HEK293 (cell line): ENCODE results near the gene ARIH2.

Experiments
- CTCF ChIA-PET: fragments of 350-600 bp; formaldehyde crosslinking; extraction: SDS; loops from one replicate; lab custom pipeline; 2021; ENCODE audit warnings: antibody characterized with exemption; lab: Yijun Ruan, JAX
- POLR2A ChIA-PET: fragments of 300-600 bp; formaldehyde crosslinking; extraction: SDS; loops from one replicate; lab custom pipeline; 2020; ENCODE audit warnings: antibody characterized with exemption, inconsistent platforms; lab: Yijun Ruan, JAX
- H3K27ac ChIP-seq: fragments of 200-500 bp; sonication (Bioruptor generic); 2 replicates; pipeline ENCODE4 v1.5.1; 2014; ENCODE audit warnings: low read depth, low read length, control low read depth, inconsistent platforms; ENCODE audit errors: extremely low read depth
- H3K36me3 ChIP-seq, 2 experiments: fragments of 200-500 bp in 1 of 2; sonication (Bioruptor generic) in 1 of 2; 1 replicate in 1 of 2; 2 replicates in 1 of 2; pipeline ENCODE4 v1.5.1; 2014 to 2017; ENCODE audit warnings: inconsistent platforms in 2 of 2, low read length in 2 of 2; ENCODE audit not compliant: control insufficient read depth in 2 of 2, insufficient read depth in 1 of 2
- H3K4me1 ChIP-seq: fragments of 200-500 bp; sonication (Bioruptor generic); 2 replicates; pipeline ENCODE4 v1.5.1; 2014; ENCODE audit warnings: mild to moderate bottlenecking, low read length, inconsistent platforms; ENCODE audit not compliant: control insufficient read depth, insufficient read depth
- H3K4me3 ChIP-seq: 2 replicates; pipeline ENCODE4 v1.5.1; 2011; ENCODE audit warnings: low read depth, mild to moderate bottlenecking, control low read depth, low read length, moderate library complexity
- H3K9me3 ChIP-seq: fragments of 200-500 bp; sonication (Bioruptor generic); 2 replicates; pipeline ENCODE4 v1.5.1; 2014; ENCODE audit warnings: low read depth, low read length, inconsistent platforms; ENCODE audit not compliant: control insufficient read depth, insufficient read depth
- ZBTB20 ChIP-seq: fragments of 450-650 bp; formaldehyde crosslinking; IDR thresholded peaks from 2 replicates; pipeline ENCODE4 v1.5.1; 2016; ENCODE audit warnings: missing biosample characterization, missing genetic modification characterization
- ZBTB49 ChIP-seq: fragments of 450-650 bp; formaldehyde crosslinking; IDR thresholded peaks from 2 replicates; pipeline ENCODE4 v1.5.1; 2016; ENCODE audit warnings: missing biosample characterization, missing genetic modification characterization, low read depth
- ZBTB8A ChIP-seq: fragments of 450-650 bp; formaldehyde crosslinking; IDR thresholded peaks from 2 replicates; pipeline ENCODE4 v1.5.1; 2016; ENCODE audit warnings: missing biosample characterization, missing genetic modification characterization
- ZFHX2 ChIP-seq: fragments of 450-650 bp; formaldehyde crosslinking; conservative IDR thresholded peaks from 2 replicates; pipeline ENCODE4 v1.5.1; 2016; ENCODE audit warnings: missing biosample characterization, missing genetic modification characterization
- ZNF10 ChIP-seq: fragments of 450-650 bp; formaldehyde crosslinking; IDR thresholded peaks from 2 replicates; pipeline ENCODE4 v1.5.1; 2017; ENCODE audit warnings: missing biosample characterization, missing genetic modification characterization
- ZNF114 ChIP-seq: fragments of 450-650 bp; formaldehyde crosslinking; IDR thresholded peaks from 2 replicates; pipeline ENCODE4 v1.5.0; 2017; ENCODE audit warnings: missing biosample characterization, missing genetic modification characterization
- ZNF18 ChIP-seq: fragments of 450-650 bp; formaldehyde crosslinking; IDR thresholded peaks from 2 replicates; pipeline ENCODE4 v1.5.1; 2016; ENCODE audit warnings: missing biosample characterization, missing genetic modification characterization
- ZNF221 ChIP-seq: fragments of 450-650 bp; formaldehyde crosslinking; IDR thresholded peaks from 2 replicates; pipeline ENCODE4 v1.5.1; 2017; ENCODE audit warnings: missing biosample characterization, missing genetic modification characterization, borderline replicate concordance
- ZNF223 ChIP-seq: fragments of 450-650 bp; formaldehyde crosslinking; IDR thresholded peaks from 2 replicates; pipeline ENCODE4 v1.5.1; 2016; ENCODE audit warnings: missing biosample characterization, missing genetic modification characterization
- ZNF266 ChIP-seq: fragments of 450-650 bp; formaldehyde crosslinking; IDR thresholded peaks from 2 replicates; pipeline ENCODE4 v1.5.1; 2016; ENCODE audit warnings: missing biosample characterization, missing genetic modification characterization, low read depth
- ZNF398 ChIP-seq: fragments of 450-650 bp; formaldehyde crosslinking; IDR thresholded peaks from 2 replicates; pipeline ENCODE4 v1.5.1; 2017; ENCODE audit warnings: missing biosample characterization, missing genetic modification characterization
- ZNF514 ChIP-seq: fragments of 450-650 bp; formaldehyde crosslinking; IDR thresholded peaks from 2 replicates; pipeline ENCODE4 v1.5.1; 2016; ENCODE audit warnings: missing biosample characterization, missing genetic modification characterization
- ZNF549 ChIP-seq: fragments of 450-650 bp; IDR thresholded peaks from 2 replicates; pipeline ENCODE4 v1.5.1; 2018; ENCODE audit warnings: missing biosample characterization, missing genetic modification characterization, mild to moderate bottlenecking, inconsistent platforms, moderate library complexity
- ZNF610 ChIP-seq: fragments of 450-650 bp; formaldehyde crosslinking; IDR thresholded peaks from 2 replicates; pipeline ENCODE4 v1.5.1; 2016; ENCODE audit warnings: missing biosample characterization, missing genetic modification characterization, borderline replicate concordance
- ZNF626 ChIP-seq: fragments of 450-650 bp; sonication (Bioruptor Pico); formaldehyde crosslinking; IDR thresholded peaks from 2 replicates; pipeline ENCODE4 v1.5.1; 2018; ENCODE audit warnings: missing biosample characterization, missing genetic modification characterization, inconsistent platforms
- ZNF629 ChIP-seq: fragments of 450-650 bp; formaldehyde crosslinking; IDR thresholded peaks from 2 replicates; pipeline ENCODE4 v1.5.1; 2017; ENCODE audit warnings: missing biosample characterization, missing genetic modification characterization
- ZNF654 ChIP-seq: fragments of 450-650 bp; formaldehyde crosslinking; IDR thresholded peaks from 2 replicates; pipeline ENCODE4 v1.5.1; 2016; ENCODE audit warnings: low read depth, missing biosample characterization, missing genetic modification characterization
- ZNF670 ChIP-seq: fragments of 450-650 bp; formaldehyde crosslinking; IDR thresholded peaks from 2 replicates; pipeline ENCODE4 v1.5.1; 2016; ENCODE audit warnings: missing biosample characterization, missing genetic modification characterization, low read depth
- ZNF747 ChIP-seq: fragments of 450-650 bp; formaldehyde crosslinking; IDR thresholded peaks from 2 replicates; pipeline ENCODE4 v1.5.1; 2016; ENCODE audit warnings: missing biosample characterization, missing genetic modification characterization
- ZNF785 ChIP-seq: fragments of 450-650 bp; formaldehyde crosslinking; IDR thresholded peaks from 2 replicates; pipeline ENCODE4 v1.5.1; 2016; ENCODE audit warnings: missing biosample characterization, missing genetic modification characterization
- ZSCAN4 ChIP-seq: fragments of 450-650 bp; formaldehyde crosslinking; IDR thresholded peaks from 2 replicates; pipeline ENCODE4 v1.5.1; 2017; ENCODE audit warnings: missing biosample characterization, missing genetic modification characterization
- TF ChIP-seq, protein P1 (sequence below): fragments of 450-650 bp; formaldehyde crosslinking; IDR thresholded peaks from 2 replicates; pipeline ENCODE4 v1.5.1; 2016; ENCODE audit warnings: missing biosample characterization, missing genetic modification characterization
- TF ChIP-seq, protein P2 (sequence below): fragments of 450-650 bp; formaldehyde crosslinking; IDR thresholded peaks from 2 replicates; pipeline ENCODE4 v1.5.0; 2017; ENCODE audit warnings: missing biosample characterization, missing genetic modification characterization, borderline replicate concordance

The ARIH2 gene

DNA sequence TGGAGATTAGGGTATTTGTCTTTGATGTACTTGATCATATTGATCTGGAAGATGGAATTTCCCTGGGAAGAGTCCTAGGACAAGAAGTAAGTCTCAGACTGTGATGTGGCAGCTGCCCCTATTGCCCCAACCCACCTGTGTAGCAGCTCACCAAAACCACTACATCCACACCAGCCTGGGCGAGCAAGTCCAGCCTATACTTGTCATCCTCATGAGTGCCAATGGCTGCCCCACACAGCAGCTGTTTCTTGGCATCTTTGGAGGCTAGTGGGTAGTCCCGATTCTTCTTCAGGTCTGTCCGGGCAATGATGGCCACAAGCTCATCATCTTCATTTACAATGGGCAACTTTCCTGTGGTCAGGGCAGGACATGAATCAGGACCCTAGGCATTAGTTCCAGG lies 107.9 kb downstream of the ARIH2 start (continued):
- TF ChIP-seq ZNF398 (tag by site-specific recombination) (no peak), ZNF18 (tag by site-specific recombination) (no peak)

DNA sequence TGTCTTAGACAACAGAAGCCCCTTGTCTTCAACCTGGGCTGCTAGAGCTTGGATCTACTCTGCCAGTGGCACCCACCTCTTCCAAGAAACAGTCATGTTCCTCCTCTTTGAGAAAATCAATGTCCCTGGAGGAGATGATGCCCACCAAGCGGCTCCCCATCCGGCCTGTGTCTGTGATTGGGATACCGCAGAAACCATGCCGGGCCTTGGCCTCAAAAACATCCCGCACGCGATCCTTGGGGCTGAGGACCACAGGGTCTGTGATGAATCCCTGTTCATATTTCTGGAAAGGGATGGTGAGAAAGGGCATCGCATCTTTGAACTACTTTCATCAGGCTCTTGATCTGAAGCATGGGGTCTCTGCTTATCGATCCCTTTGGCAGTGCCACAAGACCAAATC lies 109.0 kb downstream of the ARIH2 start:
- TF ChIP-seq ZNF629 (no peak), ZNF549 (tag by site-specific recombination) (no peak), ZNF670 (tag by site-specific recombination) (no peak), ZNF654 (no peak)
- TF ChIP-seq, protein P1, sequence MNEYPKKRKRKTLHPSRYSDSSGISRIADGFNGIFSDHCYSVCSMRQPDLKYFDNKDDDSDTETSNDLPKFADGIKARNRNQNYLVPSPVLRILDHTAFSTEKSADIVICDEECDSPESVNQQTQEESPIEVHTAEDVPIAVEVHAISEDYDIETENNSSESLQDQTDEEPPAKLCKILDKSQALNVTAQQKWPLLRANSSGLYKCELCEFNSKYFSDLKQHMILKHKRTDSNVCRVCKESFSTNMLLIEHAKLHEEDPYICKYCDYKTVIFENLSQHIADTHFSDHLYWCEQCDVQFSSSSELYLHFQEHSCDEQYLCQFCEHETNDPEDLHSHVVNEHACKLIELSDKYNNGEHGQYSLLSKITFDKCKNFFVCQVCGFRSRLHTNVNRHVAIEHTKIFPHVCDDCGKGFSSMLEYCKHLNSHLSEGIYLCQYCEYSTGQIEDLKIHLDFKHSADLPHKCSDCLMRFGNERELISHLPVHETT (tag by site-specific recombination): no peak
- TF ChIP-seq, protein P2, sequence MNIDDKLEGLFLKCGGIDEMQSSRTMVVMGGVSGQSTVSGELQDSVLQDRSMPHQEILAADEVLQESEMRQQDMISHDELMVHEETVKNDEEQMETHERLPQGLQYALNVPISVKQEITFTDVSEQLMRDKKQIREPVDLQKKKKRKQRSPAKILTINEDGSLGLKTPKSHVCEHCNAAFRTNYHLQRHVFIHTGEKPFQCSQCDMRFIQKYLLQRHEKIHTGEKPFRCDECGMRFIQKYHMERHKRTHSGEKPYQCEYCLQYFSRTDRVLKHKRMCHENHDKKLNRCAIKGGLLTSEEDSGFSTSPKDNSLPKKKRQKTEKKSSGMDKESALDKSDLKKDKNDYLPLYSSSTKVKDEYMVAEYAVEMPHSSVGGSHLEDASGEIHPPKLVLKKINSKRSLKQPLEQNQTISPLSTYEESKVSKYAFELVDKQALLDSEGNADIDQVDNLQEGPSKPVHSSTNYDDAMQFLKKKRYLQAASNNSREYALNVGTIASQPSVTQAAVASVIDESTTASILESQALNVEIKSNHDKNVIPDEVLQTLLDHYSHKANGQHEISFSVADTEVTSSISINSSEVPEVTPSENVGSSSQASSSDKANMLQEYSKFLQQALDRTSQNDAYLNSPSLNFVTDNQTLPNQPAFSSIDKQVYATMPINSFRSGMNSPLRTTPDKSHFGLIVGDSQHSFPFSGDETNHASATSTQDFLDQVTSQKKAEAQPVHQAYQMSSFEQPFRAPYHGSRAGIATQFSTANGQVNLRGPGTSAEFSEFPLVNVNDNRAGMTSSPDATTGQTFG (tag by site-specific recombination): no peak
- H3K36me3 ChIP-seq: peaks cover 0 to 90% of the 10 kb centered on the region in 2 experiments; a peak in 2 of 3 replicates
- no peaks in the 10 kb centered on the region for H3K4me1 ChIP-seq
- H3K27ac ChIP-seq: no peak overlapping the region
- H3K9me3 ChIP-seq: no peaks in the 10 kb centered on the region
- ChIA-PET CTCF (no interaction called here), POLR2A (interaction anchor here (1.6 to 2.8 kb wide), 2 partner anchors 20 to 67 kb away, joined by 4 to 10 read pairs; partner anchors contain the start of genes QRICH1 and WDR6)
- H3K4me3 ChIP-seq: no peak overlapping the region

DNA sequence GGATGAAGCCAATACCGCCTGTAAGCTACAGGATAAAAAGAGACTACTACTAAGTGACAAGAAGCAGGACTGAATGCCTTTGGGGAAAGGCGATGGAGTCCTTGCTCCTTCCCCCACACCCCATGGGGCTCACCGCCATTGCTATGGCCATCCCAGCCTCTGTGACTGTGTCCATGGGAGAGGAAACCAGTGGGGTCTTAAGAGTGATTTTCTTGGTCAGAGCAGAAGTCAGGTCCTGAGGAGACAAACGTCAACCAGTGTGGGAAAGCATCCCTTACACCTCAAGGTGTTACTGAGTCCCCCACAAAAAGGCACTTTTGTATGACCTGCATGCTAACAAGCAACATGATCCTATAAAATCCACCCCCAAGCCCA lies 109.6 kb downstream of the ARIH2 start:
- POLR2A ChIA-PET: interaction anchor here (1.6 to 1.9 kb wide), 4 partner anchors 8 to 441 kb away, joined by 5 to 28 read pairs (median 14); partner anchors contain the start of genes QRICH1 and WDR6
- TF ChIP-seq ZNF223: no peak
- no peak for TF ChIP-seq ZNF626
- TF ChIP-seq ZNF514: no peak
- no peak for TF ChIP-seq ZNF221
- no peak for TF ChIP-seq ZNF10 (tag by site-specific recombination)
- no peak for TF ChIP-seq ZNF266 (tag by site-specific recombination)
- TF ChIP-seq ZNF610 (tag by site-specific recombination): no peak
- TF ChIP-seq ZBTB8A (tag by site-specific recombination): no peak
- TF ChIP-seq ZBTB20 (tag by site-specific recombination): no peak
- no peak for TF ChIP-seq ZBTB49 (tag by site-specific recombination)
- TF ChIP-seq ZNF114 (tag by site-specific recombination): no peak
- no peak for TF ChIP-seq ZSCAN4 (tag by site-specific recombination)
- no peak for TF ChIP-seq ZNF747
- no peak for TF ChIP-seq ZFHX2 (tag by site-specific recombination)
- TF ChIP-seq ZNF785 (tag by site-specific recombination): no peak

More for the DNA sequence above, 109.6 kb downstream of the ARIH2 start:
- peaks cover 0 to 91% of the 10 kb centered on the region in 2 experiments; a peak in 2 of 3 replicates for H3K36me3 ChIP-seq
- no peaks in the 10 kb centered on the region for H3K4me1 ChIP-seq
- H3K9me3 ChIP-seq: no peaks in the 10 kb centered on the region
- CTCF ChIA-PET: interaction anchor here (1.1 kb wide), 1 partner anchor 41 kb away, joined by 3 read pairs; no protein-coding TSS in a partner anchor
- H3K27ac ChIP-seq: no peak overlapping the region; the same call in 1 of the 2 replicates
- H3K4me3 ChIP-seq: peak overlapping the region; percentile 83
